ENCODE results near the gene KLK6.

- TF ChIP-seq, protein P1, sequence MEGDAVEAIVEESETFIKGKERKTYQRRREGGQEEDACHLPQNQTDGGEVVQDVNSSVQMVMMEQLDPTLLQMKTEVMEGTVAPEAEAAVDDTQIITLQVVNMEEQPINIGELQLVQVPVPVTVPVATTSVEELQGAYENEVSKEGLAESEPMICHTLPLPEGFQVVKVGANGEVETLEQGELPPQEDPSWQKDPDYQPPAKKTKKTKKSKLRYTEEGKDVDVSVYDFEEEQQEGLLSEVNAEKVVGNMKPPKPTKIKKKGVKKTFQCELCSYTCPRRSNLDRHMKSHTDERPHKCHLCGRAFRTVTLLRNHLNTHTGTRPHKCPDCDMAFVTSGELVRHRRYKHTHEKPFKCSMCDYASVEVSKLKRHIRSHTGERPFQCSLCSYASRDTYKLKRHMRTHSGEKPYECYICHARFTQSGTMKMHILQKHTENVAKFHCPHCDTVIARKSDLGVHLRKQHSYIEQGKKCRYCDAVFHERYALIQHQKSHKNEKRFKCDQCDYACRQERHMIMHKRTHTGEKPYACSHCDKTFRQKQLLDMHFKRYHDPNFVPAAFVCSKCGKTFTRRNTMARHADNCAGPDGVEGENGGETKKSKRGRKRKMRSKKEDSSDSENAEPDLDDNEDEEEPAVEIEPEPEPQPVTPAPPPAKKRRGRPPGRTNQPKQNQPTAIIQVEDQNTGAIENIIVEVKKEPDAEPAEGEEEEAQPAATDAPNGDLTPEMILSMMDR (IDR thresholded peaks at IDR 0.05), result no peak
- no peak for TF ChIP-seq POLR2A (IDR thresholded peaks at IDR 0.05)
Measured at GRCh38 chr19:51000981-51001380, 31.6 kb upstream of the KLK6 start.

Data from testis (tissue), 2 donors.